Osteoblast (primary cell): ENCODE data around the gene TMEM238. TPM values are rescaled to one million over a fixed set of nuclear protein-coding genes. Genes with fewer than 3 reads are reported as not detected.

ENCODE experiments used
- DNase-seq: peaks from one replicate; pipeline ENCODE4 v3.0.0; 2011; ENCODE audit warnings: low spot score, mixed read lengths; ENCODE audit not compliant: insufficient read length; ENCODE audit errors: missing footprints
- H2AFZ ChIP-seq: 2 replicates; pipeline ENCODE4 v1.6.0; 2011; ENCODE audit warnings: mild to moderate bottlenecking, low read length
- H3K27ac ChIP-seq: 2 replicates; pipeline ENCODE4 v1.5.1; 2011; ENCODE audit warnings: mild to moderate bottlenecking, low read depth, low read length, moderate library complexity
- H3K27me3 ChIP-seq: 2 replicates; pipeline ENCODE4 v1.6.0; 2012; ENCODE audit warnings: mild to moderate bottlenecking, control low read depth, inconsistent platforms, low read length, moderate library complexity; ENCODE audit not compliant: insufficient read depth
- H3K36me3 ChIP-seq: 2 replicates; pipeline ENCODE4 v1.5.1; 2011; ENCODE audit warnings: mild to moderate bottlenecking, low read length, control low read depth, moderate library complexity; ENCODE audit not compliant: insufficient read depth
- H3K4me1 ChIP-seq: 2 replicates; pipeline ENCODE4 v1.5.1; 2011; ENCODE audit warnings: mild to moderate bottlenecking, low read length, control low read depth, moderate library complexity; ENCODE audit not compliant: insufficient read depth
- H3K4me2 ChIP-seq: 2 replicates; pipeline ENCODE4 v1.6.0; 2011; ENCODE audit warnings: mild to moderate bottlenecking, low read length; ENCODE audit not compliant: insufficient read depth
- H3K4me3 ChIP-seq: fragments of 200-600 bp; sonication (generic); 3 replicates; pipeline ENCODE4 v1.5.1; 2012; ENCODE audit warnings: mild to moderate bottlenecking, low read length, inconsistent platforms; ENCODE audit not compliant: insufficient read depth
- H3K79me2 ChIP-seq: 2 replicates; pipeline ENCODE4 v1.6.0; 2012; ENCODE audit warnings: mild to moderate bottlenecking, low read length, control low read depth, inconsistent platforms; ENCODE audit not compliant: insufficient read depth
- H3K9me3 ChIP-seq: 2 replicates; pipeline ENCODE4 v1.5.1; 2011; ENCODE audit warnings: low read depth, low read length, control low read depth
- H4K20me1 ChIP-seq: 2 replicates; pipeline ENCODE4 v1.6.0; 2012; ENCODE audit warnings: mild to moderate bottlenecking, low read length, control low read depth; ENCODE audit not compliant: insufficient read depth
- CTCF ChIP-seq: IDR thresholded peaks from 2 replicates; pipeline ENCODE4 v1.5.1; 2011; ENCODE audit warnings: mild to moderate bottlenecking, low read depth, low read length, moderate library complexity; ENCODE audit errors: extremely low read depth
- total RNA-seq: library from RNA; depleted of rRNA; stranded (reverse); fragments of >200 nt; gene quantifications from 2 replicates; pipeline ENCODE4 v1.2.3, GENCODE V29; 2012

Gene TMEM238
- total RNA-seq, 1 donor: not detected

DNA sequence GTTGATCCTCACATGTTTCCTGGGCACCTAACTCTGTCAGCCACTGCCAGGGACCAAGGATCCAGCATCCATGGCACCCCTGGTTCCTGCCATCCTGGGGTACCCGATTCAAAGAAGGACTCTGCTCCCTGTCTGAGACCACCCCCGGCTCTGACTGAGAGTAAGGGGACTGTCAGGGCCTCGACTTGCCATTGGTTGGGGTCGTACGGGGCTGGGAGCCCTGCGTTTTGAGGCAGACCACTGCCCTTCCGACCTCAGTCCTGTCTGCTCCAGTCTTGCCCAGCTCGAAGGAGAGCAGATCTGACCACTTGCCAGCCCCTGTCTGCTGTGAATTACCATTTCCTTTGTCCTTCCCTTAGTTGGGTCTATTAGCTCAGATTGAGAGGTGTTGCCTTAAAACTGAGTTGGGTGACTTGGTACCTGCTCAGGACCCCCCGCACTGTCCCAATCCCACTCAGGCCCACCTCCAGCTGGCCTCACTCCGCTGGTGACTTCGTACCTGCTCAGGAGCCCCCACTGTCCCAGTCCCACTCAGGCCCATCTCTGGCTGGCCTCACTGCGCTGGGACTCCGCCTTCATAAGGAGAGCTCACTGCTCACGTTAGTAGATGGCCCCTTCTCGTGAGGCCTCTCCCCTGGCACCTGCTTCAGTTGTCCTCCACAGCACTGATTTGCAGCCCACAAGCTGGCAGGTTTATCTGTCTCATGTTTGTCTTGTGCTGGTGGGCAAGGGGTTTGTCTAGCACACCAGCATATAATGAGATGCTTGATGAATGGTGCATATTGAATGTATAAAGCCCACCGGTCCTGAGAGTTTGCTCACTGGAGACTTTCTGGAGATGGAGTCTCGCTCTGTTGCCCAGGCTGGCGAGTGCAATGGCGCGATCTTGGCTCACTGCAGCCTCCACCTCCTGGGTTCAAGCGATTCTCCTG lies 5.6 kb upstream of the TMEM238 start:
- TF ChIP-seq CTCF: no peak
- no peaks in the 10 kb centered on the region for H3K27me3 ChIP-seq
- H3K4me2 ChIP-seq: peak overlapping the region; percentile 97
- no peak overlapping the region for H2AFZ ChIP-seq
- H3K4me3 ChIP-seq: no peak overlapping the region
- peak; percentile 63 for DNase-seq
- peaks cover 56% of the 10 kb centered on the region for H3K79me2 ChIP-seq
- H3K27ac ChIP-seq: peak overlapping the region; percentile 33
- H3K4me1 ChIP-seq: peaks cover 28% of the 10 kb centered on the region
- H3K9me3 ChIP-seq: no peaks in the 10 kb centered on the region
- peaks cover 55% of the 10 kb centered on the region for H3K36me3 ChIP-seq
- H4K20me1 ChIP-seq: peaks cover 64% of the 10 kb centered on the region

- H2AFZ ChIP-seq: no peak overlapping the region
- no peaks in the 10 kb centered on the region for H3K27me3 ChIP-seq
- peaks cover 55% of the 10 kb centered on the region for H3K36me3 ChIP-seq
- peaks cover 64% of the 10 kb centered on the region for H4K20me1 ChIP-seq
- H3K4me1 ChIP-seq: peaks cover 35% of the 10 kb centered on the region
- peak overlapping the region; percentile 23 for H3K27ac ChIP-seq
- DNase-seq: peak; percentile 36
- peaks cover 56% of the 10 kb centered on the region for H3K79me2 ChIP-seq
- no peak for TF ChIP-seq CTCF
- peak overlapping the region; percentile 95 for H3K4me3 ChIP-seq
- peak overlapping the region; percentile 97 for H3K4me2 ChIP-seq
- no peaks in the 10 kb centered on the region for H3K9me3 ChIP-seq
These were observed 3.8 kb upstream of the TMEM238 start for GRCh38 chr19:55387736-55388497.

GRCh38 chr19:55386493-55386971 lies 2.4 kb upstream of the TMEM238 start:
- no peak for TF ChIP-seq CTCF
- Histone ChIP-seq H3K9me3 (no peaks in the 10 kb centered on the region), H3K4me2 (peak overlapping the region; percentile 97), H3K4me1 (peaks cover 35% of the 10 kb centered on the region), H4K20me1 (peaks cover 57% of the 10 kb centered on the region), H3K36me3 (peaks cover 49% of the 10 kb centered on the region), H2AFZ (no peak overlapping the region), H3K27me3 (no peaks in the 10 kb centered on the region), H3K4me3 (peak overlapping the region; percentile 95), H3K79me2 (peaks cover 56% of the 10 kb centered on the region), H3K27ac (peak overlapping the region; percentile 88)
- peak; percentile 84 for DNase-seq
